ENCODE results near the gene MXD4. TPM values are rescaled to one million over a fixed set of nuclear protein-coding genes. Genes with fewer than 3 reads are reported as not detected.

MXD4 gene
- total and polyA plus RNA-seq, 2 of the 13 experiments (the other 11 are each of a cell fraction or from before 2014, with no cell fraction given): 29.0 to 31.3 TPM

- Histone ChIP-seq H3K4me3 (replicated peaks in 1 of 3; ENCODE audit: insufficient read depth in 1 of 3, low read depth in 2 of 3, low read length in 3 of 3) (no peak overlapping the region), H3K79me2 (ENCODE audit: insufficient read depth, low read length) (no peaks in the 10 kb centered on the region), H3K27me3 (ENCODE audit: control insufficient read depth in 1 of 2, insufficient read depth in 2 of 2, low read length in 2 of 2) (peaks cover 4 to 61% of the 10 kb centered on the region in 2 experiments; a peak in 4 of 5 replicates), H4K20me1 (ENCODE audit: insufficient read depth, low read length) (no peaks in the 10 kb centered on the region), H3K9ac (ENCODE audit: insufficient read depth, low read depth, low read length) (no peak overlapping the region), H3K36me3 (replicated peaks in 1 of 2; ENCODE audit: control insufficient read depth in 1 of 2, insufficient read depth in 2 of 2, low read length in 2 of 2) (no peaks in the 10 kb centered on the region), H3K9me3 (ENCODE audit: low read length) (no peaks in the 10 kb centered on the region), H2AFZ (ENCODE audit: low read length) (no peak overlapping the region), H3K27ac (ENCODE audit: extremely low read length, insufficient read depth, low read length) (no peak overlapping the region), H3K4me2 (ENCODE audit: low read depth, low read length) (no peak overlapping the region), H3K4me1 (ENCODE audit: insufficient read depth, low read length) (no peaks in the 10 kb centered on the region)
- 31% methylated on average over 7 of the region's 14 CpGs for WGBS (ENCODE audit: low lambda C conversion rate)
- TF ChIP-seq ZNF878 (CRISPR knock-in tag; IDR thresholded peaks at IDR 0.05): no peak
- TF ChIP-seq ZNF629 (CRISPR knock-in tag; conservative IDR thresholded peaks at IDR 0.05): peak; percentile 74
- POLR2A ChIA-PET: no interaction called here
- BruUV-seq (replicated peaks): no TSS peak
- intact Hi-C loops (cut with micrococcal nuclease; ENCODE audit: unreplicated experiment): no loop called here
- CTCF ChIA-PET (ENCODE audit: low intra/inter-chr PET ratio, low total read pairs): no interaction called here
- ATAC-seq (no peak), FAIRE-seq (no peak), DNase-seq (ENCODE audit: low spot score) (no peak)
- in situ Hi-C loops (cut with HindIII; ENCODE audit: extremely low pct_ligation_motif_present, low pct_unique_long_range_greater_than_20kb): no loop called here
Observed at GRCh38 chr4:2289311-2289954, 27.5 kb upstream of the MXD4 start.

- no TSS peak for BruUV-seq (replicated peaks)
- CTCF ChIA-PET (ENCODE audit: low intra/inter-chr PET ratio, low total read pairs): no interaction called here
- DNase-seq (ENCODE audit: low spot score) (no peak), ATAC-seq (no peak), FAIRE-seq (no peak)
- TF ChIP-seq CCDC6 (CRISPR knock-in tag; IDR thresholded peaks at IDR 0.05) (no peak), SKIL (CRISPR knock-in tag; IDR thresholded peaks at IDR 0.05; ENCODE audit: borderline replicate concordance) (no peak), SMAD3 (CRISPR knock-in tag; IDR thresholded peaks at IDR 0.05) (no peak), ZBTB10 (CRISPR knock-in tag; IDR thresholded peaks at IDR 0.05; ENCODE audit: borderline replicate concordance) (no peak)
- POLR2A ChIA-PET: no interaction called here
- H3K9ac ChIP-seq (ENCODE audit: insufficient read depth, low read depth, low read length): no peak overlapping the region
- no peaks in the 10 kb centered on the region for H3K9me3 ChIP-seq (ENCODE audit: low read length)
- H3K4me2 ChIP-seq (ENCODE audit: low read depth, low read length): no peak overlapping the region
- H3K79me2 ChIP-seq (ENCODE audit: insufficient read depth, low read length): no peaks in the 10 kb centered on the region
- intact Hi-C loops (cut with micrococcal nuclease; ENCODE audit: unreplicated experiment) (no loop called here), in situ Hi-C loops (cut with HindIII; ENCODE audit: extremely low pct_ligation_motif_present, low pct_unique_long_range_greater_than_20kb) (no loop called here)
- no peak overlapping the region for H3K27ac ChIP-seq (ENCODE audit: extremely low read length, insufficient read depth, low read length)
- no peaks in the 10 kb centered on the region for H3K4me1 ChIP-seq (ENCODE audit: insufficient read depth, low read length)
- 50% methylated on average over 5 of the region's 10 CpGs for WGBS (ENCODE audit: low lambda C conversion rate)
- H3K4me3 ChIP-seq (replicated peaks in 1 of 3; ENCODE audit: insufficient read depth in 1 of 3, low read depth in 2 of 3, low read length in 3 of 3): no peak overlapping the region
- H3K36me3 ChIP-seq (replicated peaks in 1 of 2; ENCODE audit: control insufficient read depth in 1 of 2, insufficient read depth in 2 of 2, low read length in 2 of 2): no peaks in the 10 kb centered on the region
- H4K20me1 ChIP-seq (ENCODE audit: insufficient read depth, low read length): no peaks in the 10 kb centered on the region
- H2AFZ ChIP-seq (ENCODE audit: low read length): no peak overlapping the region
- H3K27me3 ChIP-seq (ENCODE audit: control insufficient read depth in 1 of 2, insufficient read depth in 2 of 2, low read length in 2 of 2): peaks cover 4 to 60% of the 10 kb centered on the region in 2 experiments; a peak in 4 of 5 replicates
Observed at GRCh38 chr4:2288051-2288541, 26.2 kb upstream of the MXD4 start.

Measured in HepG2 (cell line).